Fibroblast of lung (primary cell): Measurements from ENCODE around the gene CPXM1. TPM values are rescaled to one million over a fixed set of nuclear protein-coding genes. Genes with fewer than 3 reads are reported as not detected.

ENCODE experiments used
- DNase-seq, 2 donors: peaks; one replicate each; pipeline versions ENCODE4 v3.0.0 to v3.0.0-alpha.2; 2010; ENCODE audit warnings: low read depth in 2 of 2
- H2AFZ ChIP-seq: 2 replicates; pipeline ENCODE4 v1.5.1; 2012; ENCODE audit warnings: low read length, control low read depth, inconsistent platforms
- H3K27ac ChIP-seq: 2 replicates; pipeline ENCODE4 v1.5.1; 2011; ENCODE audit warnings: low read length, control low read depth; ENCODE audit not compliant: insufficient read depth
- H3K27me3 ChIP-seq: 2 replicates; pipeline ENCODE4 v1.5.1; 2011; ENCODE audit warnings: mild to moderate bottlenecking, low read length; ENCODE audit not compliant: control insufficient read depth, insufficient read depth
- H3K36me3 ChIP-seq: 2 replicates; pipeline ENCODE4 v1.5.1; 2011; ENCODE audit warnings: low read length; ENCODE audit not compliant: control insufficient read depth, insufficient read depth
- H3K4me1 ChIP-seq: 2 replicates; pipeline ENCODE4 v1.5.1; 2011; ENCODE audit warnings: low read length; ENCODE audit not compliant: control insufficient read depth, insufficient read depth; ENCODE audit errors: extremely low read depth
- H3K4me2 ChIP-seq: 2 replicates; pipeline ENCODE4 v1.5.1; 2011; ENCODE audit warnings: low read length, control low read depth; ENCODE audit not compliant: insufficient read depth; ENCODE audit errors: extremely low read depth
- H3K4me3 ChIP-seq, 4 experiments: fragments of 200-600 bp in 1 of 4; sonication (generic) in 1 of 4; replicated peaks in 1 of 4; 2 replicates each; pipeline ENCODE4 v1.5.1; 2011 to 2016; ENCODE audit warnings: low read length in 4 of 4, low read depth in 3 of 4, mild to moderate bottlenecking in 3 of 4, control low read depth in 2 of 4, inconsistent platforms in 1 of 4, mixed read lengths in 1 of 4; ENCODE audit not compliant: insufficient read depth in 1 of 4; ENCODE audit errors: control extremely low read depth in 1 of 4
- H3K79me2 ChIP-seq: 2 replicates; pipeline ENCODE4 v1.5.1; 2012; ENCODE audit warnings: mild to moderate bottlenecking, low read length, inconsistent platforms; ENCODE audit not compliant: control insufficient read depth, insufficient read depth
- H3K9ac ChIP-seq: 2 replicates; pipeline ENCODE4 v1.5.1; 2011; ENCODE audit warnings: mild to moderate bottlenecking, low read length, control low read depth; ENCODE audit not compliant: insufficient read depth
- H3K9me3 ChIP-seq: 2 replicates; pipeline ENCODE4 v1.5.1; 2012; ENCODE audit warnings: low read depth, low read length; ENCODE audit not compliant: control insufficient read depth, insufficient read depth
- H4K20me1 ChIP-seq: 2 replicates; pipeline ENCODE4 v1.5.1; 2011; ENCODE audit warnings: low read length; ENCODE audit not compliant: control insufficient read depth, insufficient read depth; ENCODE audit errors: extremely low read depth
- EZH2 ChIP-seq: IDR thresholded peaks from 2 replicates; pipeline ENCODE4 v1.5.1; 2012; ENCODE audit warnings: low read length, control low read depth, mild to moderate bottlenecking; ENCODE audit errors: missing control alignments
- polyA plus RNA-seq, 2 donors: library from polyadenylated mRNA; depleted of rRNA in 1 of 2; stranded (reverse) in 1 of 2; unstranded in 1 of 2; fragments of >200 nt; gene quantifications; 2 replicates each; pipeline ENCODE4 v1.2.1, GENCODE V29; 2011 to 2012; ENCODE audit warnings: missing spikeins in 1 of 2
- total RNA-seq: library from RNA; depleted of rRNA; stranded (reverse); fragments of >200 nt; gene quantifications from 2 replicates; pipeline ENCODE4 v1.2.1, GENCODE V29; 2014
- TF ChIP-seq, protein P1 (sequence below), 2 donors: IDR thresholded peaks in 1 of 2; conservative IDR thresholded peaks in 1 of 2; 1 replicate in 1 of 2; 2 replicates in 1 of 2; pipeline ENCODE4 v1.5.1; 2011 to 2012; ENCODE audit warnings: low read length in 2 of 2, control low read depth in 1 of 2, inconsistent platforms in 1 of 2, low read depth in 1 of 2, mild to moderate bottlenecking in 1 of 2

The CPXM1 gene
- total and polyA plus RNA-seq, 2 donors (not counting 1 experiment from before 2014, with no cell fraction given): 0.50 to 0.92 TPM

DNA sequence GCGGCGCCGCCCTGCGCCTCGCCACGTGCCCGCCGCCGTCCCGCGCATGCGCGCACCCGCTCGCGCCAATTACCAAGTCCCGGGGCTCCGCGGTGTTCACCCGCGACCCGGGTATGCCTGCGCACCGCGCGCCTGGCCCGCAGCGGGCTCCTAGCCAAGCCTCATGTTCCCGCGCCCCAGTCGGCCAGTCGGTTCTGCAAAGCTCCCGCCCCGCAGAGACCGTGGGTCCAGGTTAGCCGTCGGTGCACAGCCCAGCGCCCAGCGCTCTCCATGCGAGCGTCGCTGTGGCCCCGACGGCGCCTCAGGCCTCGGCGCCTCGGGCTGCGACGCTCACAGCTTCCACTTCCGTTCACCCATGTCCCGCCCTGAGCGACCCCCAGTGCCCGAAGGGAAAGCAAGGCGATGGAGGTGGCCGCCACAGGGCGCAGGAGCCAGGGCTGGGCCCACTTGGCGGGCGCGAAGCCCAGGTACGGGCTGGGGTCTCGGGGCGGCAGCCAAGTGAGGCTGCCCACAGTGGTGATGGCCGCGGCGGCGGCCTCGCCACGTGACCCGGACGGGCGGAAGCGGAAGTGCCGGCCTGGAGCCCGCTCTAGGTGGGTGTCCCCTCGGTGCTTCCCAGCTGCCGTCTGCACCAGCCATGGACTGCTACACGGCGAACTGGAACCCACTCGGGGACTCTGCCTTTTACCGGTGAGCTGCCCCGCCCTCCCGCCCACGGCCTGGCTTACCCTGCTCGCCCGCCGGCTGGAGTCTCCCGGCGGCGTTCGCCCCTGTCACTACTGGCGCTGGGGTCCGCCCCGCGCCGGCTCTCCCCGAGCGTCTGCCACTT, 39.9 kb upstream of the CPXM1 start, which contains the start of the genes PCED1A and VPS16:
Gene PCED1A, minus strand, starts transcription at position 518 of the 829 bp plus-strand sequence. CDS start 743 bp downstream, outside the sequence.
Gene VPS16, plus strand, starts transcription at position 608 of the 829 bp plus-strand sequence. Its CDS starts 30 bp downstream, at position 638.
- Histone ChIP-seq H4K20me1 (no peaks in the 10 kb centered on the region), H3K4me2 (peak within 1 kb of the TSS; percentile 86), H3K4me1 (no peaks in the 10 kb centered on the region), H3K79me2 (peaks cover 11% of the 10 kb centered on the region), H2AFZ (peak within 1 kb of the TSS; percentile 94), H3K9me3 (no peaks in the 10 kb centered on the region), H3K36me3 (peaks cover 8% of the 10 kb centered on the region), H3K27ac (peak within 1 kb of the TSS; percentile 96), H3K27me3 (no peaks in the 10 kb centered on the region), H3K9ac (peak within 1 kb of the TSS; percentile 95), H3K4me3 (peak within 1 kb of the TSS; percentile 73 to 92 (median 82))
- TF ChIP-seq, protein P1, sequence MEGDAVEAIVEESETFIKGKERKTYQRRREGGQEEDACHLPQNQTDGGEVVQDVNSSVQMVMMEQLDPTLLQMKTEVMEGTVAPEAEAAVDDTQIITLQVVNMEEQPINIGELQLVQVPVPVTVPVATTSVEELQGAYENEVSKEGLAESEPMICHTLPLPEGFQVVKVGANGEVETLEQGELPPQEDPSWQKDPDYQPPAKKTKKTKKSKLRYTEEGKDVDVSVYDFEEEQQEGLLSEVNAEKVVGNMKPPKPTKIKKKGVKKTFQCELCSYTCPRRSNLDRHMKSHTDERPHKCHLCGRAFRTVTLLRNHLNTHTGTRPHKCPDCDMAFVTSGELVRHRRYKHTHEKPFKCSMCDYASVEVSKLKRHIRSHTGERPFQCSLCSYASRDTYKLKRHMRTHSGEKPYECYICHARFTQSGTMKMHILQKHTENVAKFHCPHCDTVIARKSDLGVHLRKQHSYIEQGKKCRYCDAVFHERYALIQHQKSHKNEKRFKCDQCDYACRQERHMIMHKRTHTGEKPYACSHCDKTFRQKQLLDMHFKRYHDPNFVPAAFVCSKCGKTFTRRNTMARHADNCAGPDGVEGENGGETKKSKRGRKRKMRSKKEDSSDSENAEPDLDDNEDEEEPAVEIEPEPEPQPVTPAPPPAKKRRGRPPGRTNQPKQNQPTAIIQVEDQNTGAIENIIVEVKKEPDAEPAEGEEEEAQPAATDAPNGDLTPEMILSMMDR (conservative IDR thresholded peaks at IDR 0.05 in 1 of 2, IDR thresholded peaks at IDR 0.05 in 1 of 2; ENCODE audit: low read depth in 1 of 2, low read length in 2 of 2): no peak
- TF ChIP-seq EZH2: no peak
- DNase-seq: peak; percentile 85 to 86

DNA sequence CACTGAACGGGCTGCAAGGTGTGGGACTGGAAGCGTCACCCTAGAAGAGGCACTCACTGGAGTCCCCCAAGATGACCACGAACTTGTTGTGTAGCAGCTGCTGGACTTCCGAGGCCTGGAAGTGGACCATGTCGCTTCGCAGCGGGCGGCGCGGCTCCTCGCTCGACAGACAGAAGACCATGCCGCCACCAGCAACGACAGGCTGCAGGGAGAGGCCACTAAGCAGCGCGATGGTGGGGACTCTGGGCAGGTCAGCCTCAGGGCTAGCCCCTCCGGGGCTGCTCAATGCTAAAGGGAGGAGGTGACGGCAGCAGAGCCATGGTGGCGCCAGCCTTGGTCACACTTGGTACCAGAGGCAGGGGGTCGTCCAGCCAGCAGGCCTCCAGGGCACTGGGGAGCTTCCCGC, 39.3 kb upstream of the CPXM1 start:
- TF ChIP-seq EZH2: no peak
- TF ChIP-seq, protein P1 (conservative IDR thresholded peaks at IDR 0.05 in 1 of 2, IDR thresholded peaks at IDR 0.05 in 1 of 2; ENCODE audit: low read depth in 1 of 2, low read length in 2 of 2): no peak
- peak overlapping the region; percentile 73 for H3K4me2 ChIP-seq

DNA sequence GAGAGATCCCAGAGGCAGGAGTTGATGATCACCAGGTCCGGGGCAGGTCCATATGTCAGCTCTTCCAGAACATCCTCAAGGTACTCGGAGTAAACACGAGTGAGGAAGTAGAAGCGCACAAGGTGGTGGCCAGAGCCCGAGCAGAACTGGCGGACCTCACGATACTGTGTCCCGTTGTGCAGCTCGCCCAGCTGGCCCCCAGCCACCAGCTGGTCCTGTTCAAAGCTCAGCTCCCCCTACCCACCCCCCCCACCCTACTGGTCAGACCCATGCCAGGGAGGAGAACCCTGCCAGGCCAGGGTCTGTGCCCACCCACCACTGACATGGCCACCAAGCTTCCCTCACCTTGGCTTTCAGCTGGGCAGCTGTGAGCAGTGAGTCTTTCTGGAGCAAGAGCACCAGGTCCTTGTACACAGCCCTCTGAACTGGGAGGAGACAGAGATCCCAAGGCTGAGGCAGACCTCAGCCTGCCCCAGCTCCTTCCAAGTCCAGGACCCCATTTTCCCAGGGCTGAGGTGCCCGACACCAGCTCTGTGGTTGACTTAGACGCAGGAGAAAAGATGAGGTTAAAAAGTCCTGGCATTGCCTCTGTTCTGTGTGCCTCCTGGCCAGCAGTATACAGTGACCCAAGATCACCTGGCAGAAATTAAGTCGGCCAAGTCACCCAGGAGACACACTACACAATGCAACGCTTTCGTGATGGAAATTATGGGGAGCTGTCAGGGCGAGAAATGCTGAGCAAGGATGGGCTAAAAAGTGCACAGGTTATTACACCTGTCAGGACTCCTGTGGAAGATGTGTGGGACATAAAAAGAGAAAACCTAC, 38.6 kb upstream of the CPXM1 start:
- H2AFZ ChIP-seq: no peak overlapping the region
- no peak for DNase-seq
- no peak overlapping the region for H3K27ac ChIP-seq
- H4K20me1 ChIP-seq: no peaks in the 10 kb centered on the region
- peaks cover 10% of the 10 kb centered on the region for H3K36me3 ChIP-seq
- H3K4me3 ChIP-seq: peak overlapping the region in 1 of 4 experiments; percentile 26
- no peaks in the 10 kb centered on the region for H3K4me1 ChIP-seq
- TF ChIP-seq, protein P1 (conservative IDR thresholded peaks at IDR 0.05 in 1 of 2, IDR thresholded peaks at IDR 0.05 in 1 of 2; ENCODE audit: low read depth in 1 of 2, low read length in 2 of 2): no peak
- no peak for TF ChIP-seq EZH2
- H3K27me3 ChIP-seq: no peaks in the 10 kb centered on the region
- H3K4me2 ChIP-seq: no peak overlapping the region
- no peak overlapping the region for H3K9ac ChIP-seq
- no peaks in the 10 kb centered on the region for H3K9me3 ChIP-seq
- peaks cover 11% of the 10 kb centered on the region for H3K79me2 ChIP-seq

More for the DNA sequence above, 39.3 kb upstream of the CPXM1 start:
- H3K36me3 ChIP-seq: peaks cover 10% of the 10 kb centered on the region
- H3K4me1 ChIP-seq: no peaks in the 10 kb centered on the region
- peak overlapping the region; percentile 94 for H2AFZ ChIP-seq
- H3K27ac ChIP-seq: peak overlapping the region; percentile 96
- no peaks in the 10 kb centered on the region for H4K20me1 ChIP-seq
- DNase-seq: no peak
- H3K27me3 ChIP-seq: no peaks in the 10 kb centered on the region
- H3K4me3 ChIP-seq: peak overlapping the region in 3 of 4 experiments; percentile 26 to 89 (median 73)
- peaks cover 11% of the 10 kb centered on the region for H3K79me2 ChIP-seq
- no peak overlapping the region for H3K9ac ChIP-seq
- no peaks in the 10 kb centered on the region for H3K9me3 ChIP-seq
